COLO668 (cell line): Measurements from ENCODE around the gene MAPK9.
A peak's percentile ranks its signal among the peaks of the same experiment; 100 is the strongest.
"Not testable (repeated sequence)": the region's sequence is repeated elsewhere in the genome, so short reads cannot be mapped to it uniquely, and the experiment has no call there.

Source experiments
- DNase-seq: peaks from one replicate; lab custom pipeline; 2025; ENCODE audit not compliant: unreplicated experiment; lab: John Stamatoyannopoulos, UW

Gene MAPK9

GRCh38 chr5:180238631-180239030 is 53.3 kb downstream of the MAPK9 start:
- no peak for DNase-seq

- no peak for DNase-seq
Observed at GRCh38 chr5:180235846-180236245, 56.0 kb downstream of the MAPK9 start.

- DNase-seq: no peak
Observed at GRCh38 chr5:180235077-180235476, 56.8 kb downstream of the MAPK9 start.

- DNase-seq: no peak
Observed at GRCh38 chr5:180234271-180234670, 57.6 kb downstream of the MAPK9 start.

GRCh38 chr5:180233729-180234128 is 58.2 kb downstream of the MAPK9 start:
- no peak for DNase-seq

GRCh38 chr5:180230017-180230416 is 61.9 kb downstream of the MAPK9 start:
- DNase-seq: no peak

DNA sequence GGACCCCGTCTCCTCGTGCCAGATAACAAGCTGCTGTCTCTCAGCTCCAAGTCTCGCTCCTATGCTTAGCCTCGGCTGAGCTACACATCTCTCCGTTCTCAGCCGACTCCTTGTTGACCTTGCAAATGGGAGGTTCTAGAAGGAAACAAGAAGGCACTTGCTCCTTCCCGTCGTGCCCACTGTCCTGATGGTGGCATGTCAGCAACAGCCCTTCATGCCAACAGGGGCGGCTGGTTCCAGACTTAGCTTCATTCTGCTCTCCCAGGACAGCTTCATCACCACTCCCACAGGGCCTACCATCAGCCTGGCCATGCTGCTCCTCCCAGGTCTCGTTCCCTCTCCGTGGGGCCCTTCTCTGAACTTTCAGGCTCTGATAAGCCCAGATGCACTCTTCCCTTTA is 69.8 kb downstream of the MAPK9 start:
- no peak for DNase-seq

- no peak for DNase-seq
Observed at GRCh38 chr5:180217797-180218196, 74.1 kb downstream of the MAPK9 start.

GRCh38 chr5:180216646-180217171 is 75.2 kb downstream of the MAPK9 start:
- DNase-seq: no peak

DNA sequence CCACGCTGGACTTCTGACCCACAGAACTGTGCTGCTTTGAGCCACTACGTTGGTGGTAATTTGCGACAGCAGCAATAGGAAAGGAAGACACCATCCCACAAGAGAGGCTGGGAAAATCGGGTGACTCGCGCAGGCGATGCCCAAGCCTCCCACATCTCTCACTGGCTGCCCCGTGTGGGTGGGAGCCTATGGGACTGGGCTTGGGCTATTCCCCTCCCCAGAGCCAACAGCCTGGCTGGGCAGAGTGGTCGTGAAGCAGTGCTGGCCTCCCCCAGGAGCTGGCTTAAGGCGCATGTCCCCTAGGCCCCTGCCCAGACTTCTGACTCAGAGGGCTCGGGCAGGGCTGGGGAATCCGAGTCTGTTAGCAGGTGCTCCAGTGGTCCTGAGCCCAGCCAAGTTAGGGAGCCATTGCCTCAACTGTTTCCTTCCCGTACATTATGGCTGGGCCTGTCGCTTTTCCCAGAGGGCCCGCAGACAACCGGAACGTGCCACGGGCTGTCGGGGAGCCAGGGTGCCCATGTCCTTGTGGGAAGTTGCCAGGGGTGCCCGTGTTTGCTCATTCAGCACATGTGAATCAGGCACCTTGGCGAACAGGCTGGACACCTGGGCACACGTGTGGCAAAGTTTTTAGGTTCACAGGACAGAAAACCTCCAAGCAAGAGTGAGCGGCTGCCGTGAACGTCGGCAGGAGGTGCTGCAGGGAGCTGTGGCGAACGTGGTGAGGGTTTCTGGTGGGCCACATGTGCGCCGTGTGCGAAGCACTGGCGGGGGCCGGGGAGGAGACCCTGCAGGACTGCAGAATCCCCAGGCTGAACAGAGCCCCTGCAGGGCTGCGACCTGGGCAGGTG is 75.9 kb downstream of the MAPK9 start:
- no peak for DNase-seq

- no peak for DNase-seq
Observed at GRCh38 chr5:180214870-180215770, 76.8 kb downstream of the MAPK9 start.

GRCh38 chr5:180213657-180214207 is 78.2 kb downstream of the MAPK9 start:
- DNase-seq: no peak

GRCh38 chr5:180213256-180213600 is 78.7 kb downstream of the MAPK9 start:
- DNase-seq: no peak

DNA sequence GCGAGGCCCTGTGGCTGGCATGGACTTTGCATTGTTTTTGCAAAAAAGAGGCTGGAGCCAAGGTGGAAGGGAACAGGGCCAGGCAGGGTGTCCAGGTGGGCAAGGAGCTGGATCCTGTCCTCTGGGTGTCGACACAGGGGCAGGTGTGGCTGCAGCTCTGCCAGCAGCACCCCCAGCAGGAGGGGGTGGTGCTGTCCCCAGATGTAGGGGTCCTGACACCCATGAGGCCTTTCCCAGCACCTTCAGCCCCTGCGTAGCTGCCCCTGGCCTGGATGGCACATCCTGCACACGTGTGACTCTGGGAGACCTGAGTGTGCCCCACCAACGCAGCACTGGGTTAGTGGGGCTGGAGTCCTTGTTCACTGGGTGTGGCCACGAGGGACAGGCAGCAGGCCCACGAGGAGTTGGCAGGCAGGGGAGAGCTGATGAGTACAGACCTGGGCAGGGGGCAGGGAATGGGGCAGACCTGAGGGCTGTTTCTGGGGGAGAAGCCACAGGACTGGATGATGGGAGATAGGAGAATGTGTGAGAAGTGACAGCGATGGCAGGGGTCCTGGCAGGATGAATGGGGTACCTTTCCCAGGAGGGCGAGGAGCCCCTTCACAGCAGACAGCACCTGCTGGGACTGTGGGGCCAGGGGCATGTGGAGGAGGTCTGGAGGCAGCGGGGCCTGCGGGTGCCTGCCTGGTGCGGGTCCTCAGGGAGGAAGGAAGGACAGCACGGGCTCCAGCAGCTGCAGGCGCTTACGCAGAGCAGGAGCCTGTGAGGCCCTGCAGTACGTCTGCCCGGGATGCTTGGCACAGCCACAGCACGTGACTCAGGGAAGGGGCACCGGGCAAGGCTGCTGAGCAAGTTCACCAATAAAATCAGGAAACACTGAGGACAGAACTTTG is 79.3 kb downstream of the MAPK9 start:
- no peak for DNase-seq

GRCh38 chr5:180211761-180212035 is 80.2 kb downstream of the MAPK9 start:
- DNase-seq: no peak

DNA sequence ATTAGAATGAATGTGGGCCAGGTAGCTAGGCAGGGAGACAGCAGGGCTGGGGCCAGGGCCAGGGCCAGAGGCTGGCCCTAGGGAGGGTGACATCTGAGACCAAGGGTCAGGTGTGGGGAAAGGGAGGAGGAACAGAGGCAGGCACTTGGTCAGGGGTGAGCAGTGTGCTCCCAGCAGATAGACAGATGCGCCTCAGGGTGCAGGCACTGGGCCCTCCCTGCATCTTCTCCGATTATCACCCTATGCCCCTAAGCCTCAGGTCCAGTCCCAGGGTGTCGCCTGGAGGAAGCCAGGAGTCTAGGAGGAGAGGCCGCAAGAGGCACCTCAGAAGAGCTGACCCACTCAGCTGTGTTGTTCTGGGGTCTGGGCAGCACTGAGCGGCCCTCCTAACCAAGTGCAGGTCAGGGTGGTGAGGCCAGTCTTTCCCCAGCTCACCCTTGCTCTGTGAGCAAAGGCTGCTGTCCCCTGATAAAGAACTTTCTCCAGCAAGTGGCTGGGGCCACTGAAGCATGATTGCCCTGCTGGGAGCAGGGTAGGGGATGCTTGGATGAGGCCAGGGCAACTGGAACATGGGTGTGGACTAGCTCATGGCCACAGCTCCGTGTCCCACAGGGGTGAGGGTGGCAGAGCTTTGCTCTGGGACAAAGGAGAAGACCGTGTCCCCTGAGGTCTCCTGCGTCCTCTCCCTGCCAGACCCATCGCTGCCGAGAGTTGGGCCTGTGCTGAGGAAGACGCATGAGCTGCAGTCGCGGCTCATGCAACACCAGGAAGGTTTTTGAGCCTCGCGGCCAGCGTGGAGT is 80.7 kb downstream of the MAPK9 start:
- no peak for DNase-seq

DNA sequence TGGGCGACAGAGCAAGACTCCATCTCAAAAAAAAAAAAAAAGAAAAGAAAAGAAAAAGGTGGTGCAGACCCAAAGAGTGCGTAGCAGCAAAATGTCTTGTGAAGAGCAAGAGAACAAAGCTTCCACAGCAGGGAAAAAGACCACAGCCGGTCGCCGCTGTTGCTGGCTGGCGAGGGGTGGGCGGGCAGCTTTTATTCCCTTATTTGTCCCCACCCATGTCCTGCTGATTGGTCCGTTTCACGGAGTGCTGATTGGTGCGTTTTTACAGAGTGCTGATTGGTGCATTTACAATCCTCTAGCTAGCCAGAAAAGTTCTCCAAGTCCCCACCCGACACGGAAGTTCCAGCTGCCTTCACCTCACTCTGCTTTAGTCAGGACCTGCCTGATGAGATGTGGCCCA is 81.8 kb downstream of the MAPK9 start:
- DNase-seq: not testable (repeated sequence)

- peak; percentile 67 for DNase-seq
Observed at GRCh38 chr5:180209137-180209581, 82.7 kb downstream of the MAPK9 start, which contains the start of gene RASGEF1C. RASGEF1C (minus strand) TSS chr5:180209211; CDS start chr5:180138052, 71,159 bp downstream.

GRCh38 chr5:180208435-180209081 is 83.3 kb downstream of the MAPK9 start:
- DNase-seq: peak; percentile 36
